ENCODE data around the gene RAB3GAP1.

RAB3GAP1 gene

DNA sequence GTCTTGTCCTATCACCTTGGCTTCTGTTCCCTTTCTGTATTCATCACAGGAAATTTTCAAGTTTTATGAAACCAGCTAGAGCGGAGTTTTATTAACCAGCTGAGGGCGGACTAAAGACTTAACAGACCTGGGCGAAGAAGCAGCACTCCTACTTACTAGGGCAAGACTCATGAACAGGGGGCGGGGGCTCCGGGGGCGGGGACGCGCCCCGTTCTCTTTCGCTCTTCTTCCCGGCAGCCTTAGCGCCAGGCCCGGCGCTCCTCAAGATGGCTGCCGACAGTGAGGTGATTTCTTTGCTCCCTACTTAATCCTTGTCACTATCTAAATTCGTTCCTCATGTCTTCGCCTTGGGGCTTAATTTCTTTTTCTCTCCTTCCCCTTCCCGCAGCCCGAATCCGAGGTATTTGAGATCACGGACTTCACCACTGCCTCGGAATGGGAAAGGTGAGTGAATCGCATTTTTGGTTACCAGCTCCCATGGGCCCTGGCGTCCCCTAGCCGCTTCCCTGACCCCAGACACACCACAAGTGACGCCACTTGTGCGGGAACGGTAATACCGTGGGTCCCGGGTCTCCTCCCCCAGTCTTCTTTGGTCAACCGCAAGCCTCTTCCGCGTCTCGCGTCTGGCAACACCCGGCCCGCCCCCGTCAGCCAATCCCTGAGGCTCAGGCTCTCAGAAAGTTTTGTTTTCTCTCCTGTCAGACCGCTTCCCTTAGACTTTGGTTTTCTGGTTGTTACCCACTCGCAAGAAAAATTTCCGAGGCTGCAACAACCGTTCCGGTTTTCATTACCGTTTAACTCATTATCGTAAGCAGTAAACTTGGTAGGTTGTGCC, at the start of gene RAB3GAP1:
RAB3GAP1 (plus strand) TSS at position 251 of the 835 bp plus-strand sequence; CDS start at position 267, 16 bp downstream.
- Histone ChIP-seq H3K27ac (peak within 1 kb of the TSS; percentile 97), H3K36me3 (ENCODE audit: insufficient read depth) (no peaks in the 10 kb centered on the region), H3K4me1 (ENCODE audit: low read depth, poor library complexity, severe bottlenecking) (peaks cover 34% of the 10 kb centered on the region), H3K4me2 (peak within 1 kb of the TSS; percentile 80), H3K27me3 (ENCODE audit: insufficient read depth, low read depth) (no peaks in the 10 kb centered on the region), H3K79me2 (ENCODE audit: insufficient read depth, low read depth) (peaks cover 27% of the 10 kb centered on the region; the same call in 1 of the 2 replicates), H2AFZ (ENCODE audit: low read depth) (peak within 1 kb of the TSS; percentile 52), H3K9ac (peak within 1 kb of the TSS; percentile 90), H4K20me1 (ENCODE audit: insufficient read depth) (no peaks in the 10 kb centered on the region), H3K4me3 (IDR thresholded peaks at IDR 0.05; ENCODE audit: insufficient read depth, low read depth, low read length) (peak within 1 kb of the TSS; percentile 31)
- no peak for TF ChIP-seq CTCF (conservative IDR thresholded peaks at IDR 0.05; ENCODE audit: low read depth, low read length)

- no peak overlapping the region for H2AFZ ChIP-seq (ENCODE audit: low read depth)
- H3K4me2 ChIP-seq, result no peak overlapping the region
Observed at GRCh38 chr2:135002836-135003235, 49.3 kb upstream of the RAB3GAP1 start.

DNA sequence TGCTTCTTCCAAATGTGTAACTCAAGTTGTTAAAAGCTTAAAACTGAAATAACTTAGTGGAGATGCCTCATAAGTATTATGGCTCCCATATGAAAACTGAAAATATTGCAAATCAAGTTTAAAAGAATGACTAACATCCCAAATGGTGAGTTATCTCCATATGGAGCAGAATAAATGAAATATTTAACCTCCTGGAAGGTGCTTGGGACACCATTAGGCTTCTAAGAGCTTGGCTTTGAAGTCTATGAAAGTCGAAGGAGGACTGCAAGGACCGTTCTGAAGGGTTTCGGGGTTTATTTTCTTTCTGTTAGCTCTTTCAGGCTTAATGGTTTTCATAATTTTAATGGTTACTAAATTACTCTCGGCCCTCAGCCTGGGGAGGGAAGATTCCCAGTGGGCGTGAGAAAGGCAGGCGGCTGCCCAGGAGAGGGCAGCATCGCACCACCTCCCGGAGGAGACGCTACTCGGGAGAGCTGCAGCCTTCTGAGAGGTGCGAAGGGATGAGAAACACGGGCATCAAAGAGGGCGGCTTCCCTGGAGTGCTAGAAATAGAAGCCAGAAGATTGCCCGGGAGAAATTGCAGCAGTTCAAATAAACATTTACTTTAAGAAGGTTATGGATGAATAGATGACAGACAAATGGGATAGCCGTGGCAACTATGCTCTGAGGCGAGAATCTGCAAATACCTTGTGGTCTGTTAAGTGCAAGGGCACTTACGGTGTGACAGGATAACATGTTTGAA, 47.9 kb upstream of the RAB3GAP1 start:
- no peaks in the 10 kb centered on the region for H3K79me2 ChIP-seq (ENCODE audit: insufficient read depth, low read depth)
- H3K4me1 ChIP-seq (ENCODE audit: low read depth, poor library complexity, severe bottlenecking), result no peaks in the 10 kb centered on the region
- no peaks in the 10 kb centered on the region for H3K36me3 ChIP-seq (ENCODE audit: insufficient read depth)
- no peak overlapping the region for H2AFZ ChIP-seq (ENCODE audit: low read depth)
- peak; percentile 85 for TF ChIP-seq CTCF (conservative IDR thresholded peaks at IDR 0.05; ENCODE audit: low read depth, low read length)
- no peak overlapping the region for H3K9ac ChIP-seq
- H4K20me1 ChIP-seq (ENCODE audit: insufficient read depth), result no peaks in the 10 kb centered on the region
- H3K4me2 ChIP-seq, result no peak overlapping the region
- no peaks in the 10 kb centered on the region for H3K27me3 ChIP-seq (ENCODE audit: insufficient read depth, low read depth)
- H3K4me3 ChIP-seq (IDR thresholded peaks at IDR 0.05; ENCODE audit: insufficient read depth, low read depth, low read length), result no peak overlapping the region
- no peak overlapping the region for H3K27ac ChIP-seq

More at GRCh38 chr2:135002836-135003235, 49.3 kb upstream of the RAB3GAP1 start:
- Histone ChIP-seq H3K9ac (no peak overlapping the region), H4K20me1 (ENCODE audit: insufficient read depth) (no peaks in the 10 kb centered on the region), H3K27me3 (ENCODE audit: insufficient read depth, low read depth) (no peaks in the 10 kb centered on the region), H3K27ac (no peak overlapping the region), H3K36me3 (ENCODE audit: insufficient read depth) (no peaks in the 10 kb centered on the region), H3K79me2 (ENCODE audit: insufficient read depth, low read depth) (no peaks in the 10 kb centered on the region), H3K4me3 (IDR thresholded peaks at IDR 0.05; ENCODE audit: insufficient read depth, low read depth, low read length) (no peak overlapping the region), H3K4me1 (ENCODE audit: low read depth, poor library complexity, severe bottlenecking) (no peaks in the 10 kb centered on the region)
- TF ChIP-seq CTCF (conservative IDR thresholded peaks at IDR 0.05; ENCODE audit: low read depth, low read length), result no peak

- no peaks in the 10 kb centered on the region for H3K79me2 ChIP-seq (ENCODE audit: insufficient read depth, low read depth)
- no peak for TF ChIP-seq CTCF (conservative IDR thresholded peaks at IDR 0.05; ENCODE audit: low read depth, low read length)
- H3K9ac ChIP-seq, result no peak overlapping the region
- H3K36me3 ChIP-seq (ENCODE audit: insufficient read depth), result no peaks in the 10 kb centered on the region
- no peaks in the 10 kb centered on the region for H3K27me3 ChIP-seq (ENCODE audit: insufficient read depth, low read depth)
- no peak overlapping the region for H2AFZ ChIP-seq (ENCODE audit: low read depth)
- H3K27ac ChIP-seq, result no peak overlapping the region
- no peaks in the 10 kb centered on the region for H3K4me1 ChIP-seq (ENCODE audit: low read depth, poor library complexity, severe bottlenecking)
- H3K4me2 ChIP-seq, result no peak overlapping the region
- no peak overlapping the region for H3K4me3 ChIP-seq (IDR thresholded peaks at IDR 0.05; ENCODE audit: insufficient read depth, low read depth, low read length)
- H4K20me1 ChIP-seq (ENCODE audit: insufficient read depth), result no peaks in the 10 kb centered on the region
Observed at GRCh38 chr2:135005753-135006152, 46.3 kb upstream of the RAB3GAP1 start.
